ENCODE measurements around the gene ALLC. TPM values are rescaled to one million over a fixed set of nuclear protein-coding genes. Genes with fewer than 3 reads are reported as not detected.

ALLC gene
- total and polyA plus RNA-seq, 2 experiments from 2014 or later, result not detected

DNA sequence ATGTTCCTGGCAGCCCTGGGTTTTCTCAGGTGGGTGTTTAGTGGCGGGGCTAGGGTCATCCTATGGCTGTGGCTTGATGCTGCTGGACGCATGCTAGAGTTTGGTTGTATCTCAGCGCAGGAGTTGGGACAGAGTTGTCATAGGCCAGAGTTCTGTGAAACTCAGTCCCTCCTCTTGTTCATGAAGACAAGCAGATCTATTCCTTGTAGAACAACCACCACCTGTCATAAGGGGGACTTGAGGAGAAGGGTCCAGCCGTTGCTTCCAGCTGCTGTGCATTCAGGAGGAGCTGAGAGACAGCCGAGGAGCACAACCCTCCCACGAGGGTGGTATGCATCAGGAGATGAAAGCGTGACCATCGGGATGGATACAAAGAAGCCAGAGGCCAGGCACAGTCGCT lies 71.8 kb downstream of the ALLC start (continued):
- TF ChIP-seq, protein P1, sequence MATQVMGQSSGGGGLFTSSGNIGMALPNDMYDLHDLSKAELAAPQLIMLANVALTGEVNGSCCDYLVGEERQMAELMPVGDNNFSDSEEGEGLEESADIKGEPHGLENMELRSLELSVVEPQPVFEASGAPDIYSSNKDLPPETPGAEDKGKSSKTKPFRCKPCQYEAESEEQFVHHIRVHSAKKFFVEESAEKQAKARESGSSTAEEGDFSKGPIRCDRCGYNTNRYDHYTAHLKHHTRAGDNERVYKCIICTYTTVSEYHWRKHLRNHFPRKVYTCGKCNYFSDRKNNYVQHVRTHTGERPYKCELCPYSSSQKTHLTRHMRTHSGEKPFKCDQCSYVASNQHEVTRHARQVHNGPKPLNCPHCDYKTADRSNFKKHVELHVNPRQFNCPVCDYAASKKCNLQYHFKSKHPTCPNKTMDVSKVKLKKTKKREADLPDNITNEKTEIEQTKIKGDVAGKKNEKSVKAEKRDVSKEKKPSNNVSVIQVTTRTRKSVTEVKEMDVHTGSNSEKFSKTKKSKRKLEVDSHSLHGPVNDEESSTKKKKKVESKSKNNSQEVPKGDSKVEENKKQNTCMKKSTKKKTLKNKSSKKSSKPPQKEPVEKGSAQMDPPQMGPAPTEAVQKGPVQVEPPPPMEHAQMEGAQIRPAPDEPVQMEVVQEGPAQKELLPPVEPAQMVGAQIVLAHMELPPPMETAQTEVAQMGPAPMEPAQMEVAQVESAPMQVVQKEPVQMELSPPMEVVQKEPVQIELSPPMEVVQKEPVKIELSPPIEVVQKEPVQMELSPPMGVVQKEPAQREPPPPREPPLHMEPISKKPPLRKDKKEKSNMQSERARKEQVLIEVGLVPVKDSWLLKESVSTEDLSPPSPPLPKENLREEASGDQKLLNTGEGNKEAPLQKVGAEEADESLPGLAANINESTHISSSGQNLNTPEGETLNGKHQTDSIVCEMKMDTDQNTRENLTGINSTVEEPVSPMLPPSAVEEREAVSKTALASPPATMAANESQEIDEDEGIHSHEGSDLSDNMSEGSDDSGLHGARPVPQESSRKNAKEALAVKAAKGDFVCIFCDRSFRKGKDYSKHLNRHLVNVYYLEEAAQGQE (IDR thresholded peaks at IDR 0.05; ENCODE audit: unreplicated experiment), result no peak
- TF ChIP-seq NANOG (IDR thresholded peaks at IDR 0.05; ENCODE audit: borderline replicate concordance), result no peak
- TF ChIP-seq, protein P2, sequence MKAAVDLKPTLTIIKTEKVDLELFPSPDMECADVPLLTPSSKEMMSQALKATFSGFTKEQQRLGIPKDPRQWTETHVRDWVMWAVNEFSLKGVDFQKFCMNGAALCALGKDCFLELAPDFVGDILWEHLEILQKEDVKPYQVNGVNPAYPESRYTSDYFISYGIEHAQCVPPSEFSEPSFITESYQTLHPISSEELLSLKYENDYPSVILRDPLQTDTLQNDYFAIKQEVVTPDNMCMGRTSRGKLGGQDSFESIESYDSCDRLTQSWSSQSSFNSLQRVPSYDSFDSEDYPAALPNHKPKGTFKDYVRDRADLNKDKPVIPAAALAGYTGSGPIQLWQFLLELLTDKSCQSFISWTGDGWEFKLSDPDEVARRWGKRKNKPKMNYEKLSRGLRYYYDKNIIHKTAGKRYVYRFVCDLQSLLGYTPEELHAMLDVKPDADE (IDR thresholded peaks at IDR 0.05), result no peak
- no peak for TF ChIP-seq ZNF331 (CRISPR knock-in tag; IDR thresholded peaks at IDR 0.05; ENCODE audit: low read depth)
- no peak for TF ChIP-seq EZH2phosphoT487 (IDR thresholded peaks at IDR 0.05; ENCODE audit: unreplicated experiment)
- TF ChIP-seq, protein P3, sequence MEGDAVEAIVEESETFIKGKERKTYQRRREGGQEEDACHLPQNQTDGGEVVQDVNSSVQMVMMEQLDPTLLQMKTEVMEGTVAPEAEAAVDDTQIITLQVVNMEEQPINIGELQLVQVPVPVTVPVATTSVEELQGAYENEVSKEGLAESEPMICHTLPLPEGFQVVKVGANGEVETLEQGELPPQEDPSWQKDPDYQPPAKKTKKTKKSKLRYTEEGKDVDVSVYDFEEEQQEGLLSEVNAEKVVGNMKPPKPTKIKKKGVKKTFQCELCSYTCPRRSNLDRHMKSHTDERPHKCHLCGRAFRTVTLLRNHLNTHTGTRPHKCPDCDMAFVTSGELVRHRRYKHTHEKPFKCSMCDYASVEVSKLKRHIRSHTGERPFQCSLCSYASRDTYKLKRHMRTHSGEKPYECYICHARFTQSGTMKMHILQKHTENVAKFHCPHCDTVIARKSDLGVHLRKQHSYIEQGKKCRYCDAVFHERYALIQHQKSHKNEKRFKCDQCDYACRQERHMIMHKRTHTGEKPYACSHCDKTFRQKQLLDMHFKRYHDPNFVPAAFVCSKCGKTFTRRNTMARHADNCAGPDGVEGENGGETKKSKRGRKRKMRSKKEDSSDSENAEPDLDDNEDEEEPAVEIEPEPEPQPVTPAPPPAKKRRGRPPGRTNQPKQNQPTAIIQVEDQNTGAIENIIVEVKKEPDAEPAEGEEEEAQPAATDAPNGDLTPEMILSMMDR (conservative IDR thresholded peaks at IDR 0.05; ENCODE audit: low read depth in 2 of 2), result no peak
- no peak for TF ChIP-seq ZNF114 (CRISPR knock-in tag; IDR thresholded peaks at IDR 0.05)
- no peak for TF ChIP-seq POLR2AphosphoS5 (IDR thresholded peaks at IDR 0.05; ENCODE audit: low read depth)

DNA sequence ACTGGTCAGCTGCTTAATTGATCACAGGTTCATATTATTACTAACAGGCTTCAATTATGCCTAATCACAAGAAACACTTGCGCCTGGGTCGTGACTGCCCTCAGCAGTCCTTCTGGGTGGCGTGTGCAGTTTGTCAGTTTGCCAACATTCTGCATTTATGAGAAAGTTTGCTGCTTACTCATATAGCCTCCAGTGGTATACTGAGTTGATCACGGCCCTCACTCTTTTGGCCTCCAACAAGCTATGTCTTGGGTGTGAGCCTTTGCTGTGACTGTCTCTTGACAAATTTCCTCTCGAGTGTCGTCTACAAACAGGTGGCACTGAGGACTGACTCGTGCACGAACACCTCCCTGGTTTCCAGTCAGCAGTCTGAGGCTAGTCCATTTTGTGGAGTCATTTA lies 72.6 kb downstream of the ALLC start:
- no peaks in the 10 kb centered on the region for H3K79me2 ChIP-seq (replicated peaks; ENCODE audit: insufficient read depth)
- no peak for DNase-seq (ENCODE audit: low spot score)
- ATAC-seq, result no peak
- no peak overlapping the region for H3K4me2 ChIP-seq
- H3F3A ChIP-seq (replicated peaks; ENCODE audit: low read depth), result no peaks in the 10 kb centered on the region
- H3K27me3 Mint-ChIP-seq (ENCODE audit: insufficient read depth, low read depth, poor library complexity), result peaks cover 3% of the 10 kb centered on the region
- H3K9me3 Mint-ChIP-seq, result peaks cover 75% of the 10 kb centered on the region
- no peak overlapping the region for H3K27ac Mint-ChIP-seq
- no peak overlapping the region for H3K4me3 ChIP-seq
- no peaks in the 10 kb centered on the region for H3K36me3 ChIP-seq (ENCODE audit: insufficient read depth)
- no peak overlapping the region for H3K4me3 Mint-ChIP-seq
- H3K4me1 ChIP-seq (ENCODE audit: insufficient read depth), result no peaks in the 10 kb centered on the region; the same call in 1 of the 2 replicates
- H2AFZ ChIP-seq, result no peak overlapping the region
- no peak overlapping the region for H3K27ac ChIP-seq (ENCODE audit: low read depth)
- no peaks in the 10 kb centered on the region for H3K36me3 Mint-ChIP-seq (ENCODE audit: low read depth)
- no peaks in the 10 kb centered on the region for H4K20me1 ChIP-seq (replicated peaks; ENCODE audit: insufficient read depth)
- H3K9me2 ChIP-seq (ENCODE audit: insufficient read depth), result no peaks in the 10 kb centered on the region
- H3K27me3 ChIP-seq (ENCODE audit: insufficient read depth), result no peaks in the 10 kb centered on the region
- peaks cover 3% of the 10 kb centered on the region; the same call in 2 of the 3 replicates for H3K4me1 Mint-ChIP-seq
- TF ChIP-seq CREB1 (CRISPR knock-in tag; IDR thresholded peaks at IDR 0.05; ENCODE audit: low read depth) (no peak), NANOG (IDR thresholded peaks at IDR 0.05; ENCODE audit: borderline replicate concordance) (no peak), EZH2phosphoT487 (IDR thresholded peaks at IDR 0.05; ENCODE audit: unreplicated experiment) (no peak)
- TF ChIP-seq, protein P2 (IDR thresholded peaks at IDR 0.05), result no peak

Data from GM23338 (cell line).